ACHN (cell line): ENCODE results near the gene PRRX2.

ENCODE experiments used
- DNase-seq: peaks from one replicate; pipeline ENCODE4 v3.0.0-alpha.2; 2015
- in situ Hi-C: cut with HindIII; loops from 2 replicates; pipeline ENCODE4 v1.10.0; 2017; ENCODE audit warnings: low sequenced_read_pairs, low pct_ligation_motif_present, low pct_unique_long_range_greater_than_20kb

PRRX2 gene

DNA sequence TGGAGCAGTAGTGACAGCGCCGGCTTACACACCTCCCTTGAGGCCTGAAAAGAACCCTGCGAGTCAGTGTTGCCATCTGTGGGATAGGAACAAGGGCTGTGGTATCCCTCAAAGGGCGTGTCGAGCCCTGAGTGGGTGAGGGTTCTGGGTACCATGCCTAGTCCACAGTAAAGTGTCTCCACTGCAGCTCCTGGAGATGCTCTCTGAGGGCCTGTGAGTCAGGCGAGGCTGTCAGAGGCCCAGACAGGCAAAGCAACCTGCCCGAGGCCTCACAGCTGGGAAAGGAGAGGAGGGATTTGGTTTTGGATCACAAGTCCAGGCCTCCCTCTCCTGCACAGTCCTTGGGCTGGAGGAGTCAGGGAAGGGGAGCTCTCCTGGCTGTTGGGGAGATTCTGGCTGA, 6.1 kb downstream of the PRRX2 start:
- no peak for DNase-seq
- in situ Hi-C loops, result no loop called here

DNA sequence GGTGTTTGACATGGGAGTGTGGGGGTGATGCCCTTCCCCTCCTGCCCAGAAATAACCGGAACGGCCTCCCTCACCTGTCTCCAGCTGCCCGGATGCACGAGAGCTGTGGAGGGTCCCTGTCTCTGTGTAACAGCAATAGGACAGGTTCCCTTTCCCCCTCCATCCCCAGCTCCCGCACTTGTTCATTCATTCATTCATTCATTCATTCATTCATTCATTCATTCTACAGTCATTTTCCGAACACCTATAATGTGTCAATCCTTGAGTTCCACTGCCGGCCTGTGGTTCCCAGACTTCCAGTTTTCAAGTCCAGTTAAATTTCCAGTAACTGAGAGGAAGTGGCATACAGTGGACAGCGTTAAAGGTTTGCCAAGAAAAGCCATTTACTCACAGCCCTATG, 7.3 kb downstream of the PRRX2 start:
- DNase-seq, result no peak
- in situ Hi-C loops, result no loop called here

DNA sequence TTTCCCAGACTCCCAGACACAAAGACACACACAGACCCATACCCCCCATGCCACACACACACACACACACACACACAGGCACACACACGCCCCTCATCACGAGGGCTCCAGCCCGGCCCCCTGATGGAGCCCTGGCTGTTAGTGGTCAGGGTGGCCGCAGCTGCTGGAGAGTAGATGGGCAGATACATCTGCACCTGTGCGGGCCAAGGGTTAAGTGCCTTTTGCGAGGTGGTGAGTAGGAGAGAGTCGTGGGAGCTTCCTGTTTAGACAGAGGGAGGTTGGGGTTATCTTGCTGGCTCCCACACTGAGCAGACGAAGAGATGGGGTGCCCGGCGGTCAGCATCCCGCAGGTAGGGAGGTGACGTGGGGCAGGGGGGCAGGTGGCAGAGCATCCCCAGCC, 8.2 kb downstream of the PRRX2 start:
- DNase-seq, result no peak
- in situ Hi-C loops, result no loop called here

DNA sequence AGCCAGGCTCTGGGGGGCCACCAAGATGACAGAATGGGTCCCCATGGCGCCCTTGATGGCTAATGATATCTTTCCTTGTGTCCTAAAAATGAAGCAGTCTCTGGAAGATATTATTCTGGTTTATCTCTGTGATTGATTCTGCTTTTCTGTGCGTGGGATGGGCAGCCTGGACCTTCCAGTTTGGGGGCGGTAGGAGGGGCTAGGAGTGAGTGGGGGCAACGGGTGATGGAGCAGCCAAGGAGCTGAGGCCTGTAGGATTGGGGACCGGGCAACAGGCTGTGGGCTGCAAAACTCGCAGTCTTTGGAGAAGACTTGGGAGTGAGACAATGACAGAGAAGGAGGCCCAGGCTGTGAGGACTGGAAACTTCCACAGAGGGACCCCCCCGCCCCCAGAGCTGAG, 8.8 kb downstream of the PRRX2 start:
- no peak for DNase-seq
- in situ Hi-C loops, result no loop called here

DNA sequence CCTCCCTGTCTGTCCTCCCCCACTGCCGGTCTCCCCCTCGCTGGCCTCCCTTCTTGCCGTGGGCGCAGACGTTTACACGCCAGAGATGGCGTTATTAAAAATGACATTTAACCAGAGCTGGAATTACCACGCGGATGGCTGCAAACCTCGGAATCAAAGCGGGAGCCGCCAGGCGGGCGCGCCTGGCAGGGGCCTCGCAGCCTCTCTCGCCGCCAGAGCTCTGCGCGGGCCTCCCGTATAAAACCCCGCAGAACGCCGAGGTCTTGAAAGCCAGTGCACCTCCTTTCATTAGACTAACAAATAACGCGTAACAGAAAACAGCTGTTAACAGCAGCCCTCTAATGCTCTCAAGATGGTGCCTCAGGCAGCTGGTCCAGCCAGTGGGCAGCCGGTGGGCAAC, 10.2 kb downstream of the PRRX2 start:
- no peak for DNase-seq
- in situ Hi-C loops, result no loop called here

DNA sequence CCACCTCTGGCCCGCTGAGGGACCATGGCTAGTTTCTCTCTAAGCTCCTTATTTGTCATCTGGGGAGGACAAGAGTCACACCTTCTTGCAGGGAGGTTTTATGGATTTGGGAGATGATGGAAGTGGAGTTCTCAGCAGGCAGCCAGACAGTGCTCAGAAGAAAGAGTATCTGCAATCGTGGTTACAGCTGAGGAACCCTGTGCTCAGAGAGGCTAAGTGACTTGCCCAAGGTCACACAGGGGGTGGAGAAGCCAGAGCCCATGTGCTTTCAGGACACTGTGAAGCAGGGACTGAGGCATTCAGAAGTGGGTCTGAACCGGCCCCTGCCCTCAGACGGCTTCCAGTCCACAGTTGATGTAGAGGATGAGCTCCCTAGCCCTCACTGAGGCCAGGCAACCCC, 10.8 kb downstream of the PRRX2 start:
- in situ Hi-C loops, result no loop called here
- DNase-seq, result no peak

DNA sequence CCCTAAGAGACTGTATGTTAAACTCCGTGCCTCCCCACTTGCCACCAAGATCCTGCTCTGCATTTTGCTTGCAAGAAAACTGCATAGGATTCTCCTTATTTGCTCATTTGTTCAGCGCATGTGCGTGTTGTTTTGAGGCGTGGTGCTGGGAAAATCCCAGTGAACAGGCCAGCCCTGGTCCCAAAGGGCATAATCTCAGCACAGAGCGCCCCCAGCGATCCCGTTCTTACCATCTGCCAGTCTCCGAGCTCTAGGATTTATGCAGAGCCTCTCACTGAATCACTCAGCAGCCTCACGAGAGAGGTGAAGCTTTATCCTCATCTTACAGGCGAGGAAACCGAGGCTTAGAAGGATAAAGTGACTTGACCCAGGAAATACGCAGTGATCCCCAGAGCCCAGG, 11.5 kb downstream of the PRRX2 start:
- no peak for DNase-seq
- in situ Hi-C loops, result no loop called here

DNA sequence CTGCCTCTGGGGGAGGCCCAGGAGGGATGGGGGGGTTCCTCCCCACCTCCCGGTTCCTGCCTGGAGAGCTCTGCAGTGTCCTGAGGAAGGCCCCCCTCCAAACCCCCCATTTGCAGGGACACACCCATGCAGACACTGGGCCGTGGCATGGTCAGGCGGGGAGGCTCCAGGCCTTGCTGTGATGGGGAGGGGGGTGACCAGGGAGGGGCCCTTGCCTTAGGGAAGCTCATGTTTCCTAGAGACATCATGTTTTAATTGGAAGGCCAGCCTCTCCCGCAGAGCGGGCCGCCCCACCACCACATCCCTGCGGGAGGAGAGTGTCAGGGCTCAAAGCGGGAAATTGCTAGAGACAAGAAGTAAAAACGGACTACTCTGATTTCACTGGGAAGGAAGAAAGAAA, 12.0 kb downstream of the PRRX2 start:
- DNase-seq, result no peak
- in situ Hi-C loops, result no loop called here

DNA sequence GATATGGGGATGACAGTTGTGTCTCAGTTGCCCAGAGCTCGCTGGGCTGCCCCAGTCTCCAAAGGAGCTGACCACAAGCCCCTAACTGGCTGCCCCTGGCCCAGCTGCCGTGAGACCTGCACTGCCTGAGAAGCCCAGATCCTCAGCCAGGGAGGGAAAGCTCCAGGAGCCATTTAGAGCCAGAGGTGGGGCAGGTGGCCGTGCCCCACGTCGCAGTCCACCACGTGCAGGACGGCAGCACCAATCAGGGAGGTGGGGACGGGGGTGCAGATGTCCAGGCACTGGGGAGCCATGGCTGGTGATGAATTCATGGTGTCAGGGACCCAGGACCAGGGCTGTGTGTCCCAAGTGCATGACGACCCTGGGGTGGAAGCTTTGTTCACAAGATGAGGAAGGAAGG, 13.4 kb downstream of the PRRX2 start:
- no peak for DNase-seq
- in situ Hi-C loops, result no loop called here

DNA sequence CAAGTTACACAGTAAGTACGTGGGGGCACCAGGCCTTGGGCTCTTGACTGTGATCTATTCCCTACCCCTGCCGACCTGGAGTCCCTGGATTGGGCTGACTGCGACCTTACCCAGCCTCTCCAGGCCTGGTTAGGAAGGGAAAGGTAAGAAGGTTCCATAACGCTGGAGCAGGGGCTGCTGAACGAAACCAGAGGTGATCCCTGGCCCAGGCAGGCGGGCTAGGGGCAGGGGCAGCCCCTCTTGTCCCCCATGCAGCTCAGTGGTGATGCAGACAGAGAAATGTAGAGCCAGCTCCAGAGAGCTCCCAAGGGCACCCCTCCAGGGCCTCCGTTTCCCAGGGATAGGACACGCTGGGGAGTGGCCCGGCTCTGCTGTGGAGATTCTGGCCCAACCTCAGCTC, 14.1 kb downstream of the PRRX2 start:
- in situ Hi-C loops, result no loop called here
- DNase-seq, result no peak

DNA sequence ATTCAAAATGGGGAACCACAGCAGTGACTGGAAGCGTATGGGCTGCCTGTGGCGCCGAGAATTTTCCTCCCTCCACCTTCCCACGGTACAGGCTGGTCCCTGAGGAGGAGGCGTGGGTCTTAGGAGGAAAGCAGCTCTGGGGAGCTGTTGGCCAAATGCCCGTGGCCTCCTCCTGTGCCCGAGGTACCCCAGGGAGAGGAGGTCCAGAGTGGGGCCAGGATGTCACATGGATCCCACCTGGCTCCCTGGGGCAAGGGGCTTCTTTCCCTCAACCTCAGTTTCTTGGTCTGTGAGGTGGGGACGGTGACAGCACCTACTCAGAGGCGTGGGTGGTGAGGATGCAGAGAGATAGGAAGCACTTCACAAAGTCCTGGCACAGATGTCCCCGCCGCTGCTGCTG, 16.5 kb downstream of the PRRX2 start:
- in situ Hi-C loops, result no loop called here
- DNase-seq, result no peak

DNA sequence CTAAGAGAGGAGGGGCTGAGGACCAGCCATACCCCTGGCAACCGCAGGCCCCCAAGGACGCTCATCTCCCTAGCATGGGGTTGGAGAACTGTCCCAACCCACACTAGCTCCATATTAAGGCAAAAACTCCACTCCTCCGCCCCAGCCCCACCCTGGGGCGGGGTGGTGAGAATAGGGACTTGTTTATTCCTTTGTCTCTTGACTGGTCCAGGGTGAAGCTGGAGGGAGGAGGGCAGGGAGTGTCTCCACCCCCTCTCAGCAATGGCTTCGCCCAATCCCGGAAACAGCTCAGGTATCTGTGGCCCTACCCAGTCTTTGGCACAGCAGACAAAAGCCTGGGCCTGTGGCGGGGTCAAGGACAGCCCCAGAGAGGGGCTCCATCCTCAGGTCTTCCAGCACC, 16.9 kb downstream of the PRRX2 start:
- no peak for DNase-seq
- in situ Hi-C loops, result no loop called here

DNA sequence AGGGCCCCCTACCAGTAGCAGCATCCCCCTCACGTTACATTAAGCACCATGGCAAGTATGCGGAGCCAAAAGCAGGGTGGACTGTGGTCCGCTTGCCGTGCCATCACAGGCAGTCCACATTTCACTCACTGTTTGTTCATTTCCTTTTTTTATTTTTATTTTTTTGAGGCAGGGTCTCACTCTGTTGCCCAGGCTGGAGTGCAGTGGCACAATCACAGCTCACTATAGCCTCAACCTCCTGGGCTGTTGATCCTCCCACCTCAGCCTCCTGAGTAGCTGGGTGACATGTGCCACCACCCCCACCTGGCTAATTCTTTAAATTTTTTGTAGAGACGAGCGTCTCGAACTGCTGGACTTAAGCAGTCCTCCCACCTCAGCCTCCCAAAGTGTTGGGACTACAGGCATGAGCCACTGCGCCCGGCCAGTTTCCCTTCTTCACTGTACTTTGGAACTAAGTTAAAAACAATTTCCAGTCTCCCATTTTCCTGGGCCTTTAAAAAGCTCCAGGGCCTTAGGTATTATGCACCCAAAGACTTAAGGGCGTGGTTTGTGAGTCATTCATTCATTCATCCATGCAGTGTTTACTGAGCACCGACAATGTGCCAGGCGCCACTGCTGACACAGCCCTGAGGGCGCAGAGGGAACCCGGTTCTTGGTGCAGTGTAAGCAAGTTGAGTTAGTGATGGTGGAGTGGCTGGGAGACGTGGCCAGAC, 19.9 kb downstream of the PRRX2 start:
- in situ Hi-C loops, result no loop called here
- DNase-seq, result peak; percentile 57

DNA sequence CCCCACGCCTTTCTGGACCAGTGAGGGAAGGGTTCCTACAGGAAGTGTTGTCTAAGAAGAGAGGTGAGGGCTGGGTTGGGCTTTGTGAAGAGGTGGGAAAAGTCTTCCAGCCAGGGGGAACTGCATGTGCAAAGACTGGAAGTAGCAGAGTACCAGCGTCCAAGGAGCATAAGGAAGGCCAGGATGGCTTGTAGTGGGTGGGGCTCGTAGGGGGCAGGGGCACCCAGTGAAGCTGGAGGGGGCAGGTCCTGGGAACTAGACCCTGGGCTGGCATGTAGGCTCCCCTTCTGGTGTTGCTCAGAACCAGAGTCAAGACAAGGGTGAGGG, 20.4 kb downstream of the PRRX2 start:
- no peak for DNase-seq
- in situ Hi-C loops, result no loop called here

DNA sequence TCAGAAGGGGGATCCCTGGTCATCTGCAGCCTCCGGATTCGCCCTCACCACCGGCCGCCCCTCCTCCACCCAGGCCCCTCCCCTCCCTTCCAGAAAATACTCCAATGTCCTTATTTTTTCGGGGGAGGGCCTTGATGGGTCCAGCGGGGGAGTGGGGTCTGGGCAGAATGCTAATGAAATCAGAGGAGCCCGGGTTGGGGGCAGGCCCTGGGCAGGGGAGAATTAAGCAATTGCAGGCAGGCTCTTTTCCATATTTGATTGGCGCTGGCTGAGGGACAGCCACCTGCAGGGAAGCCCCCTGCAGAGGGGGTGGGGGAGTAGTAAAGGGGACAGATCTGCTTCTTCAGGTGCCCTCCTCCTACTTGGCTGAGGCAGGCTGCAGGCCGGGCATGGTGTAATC, 21.3 kb downstream of the PRRX2 start:
- no peak for DNase-seq
- in situ Hi-C loops, result no loop called here

DNA sequence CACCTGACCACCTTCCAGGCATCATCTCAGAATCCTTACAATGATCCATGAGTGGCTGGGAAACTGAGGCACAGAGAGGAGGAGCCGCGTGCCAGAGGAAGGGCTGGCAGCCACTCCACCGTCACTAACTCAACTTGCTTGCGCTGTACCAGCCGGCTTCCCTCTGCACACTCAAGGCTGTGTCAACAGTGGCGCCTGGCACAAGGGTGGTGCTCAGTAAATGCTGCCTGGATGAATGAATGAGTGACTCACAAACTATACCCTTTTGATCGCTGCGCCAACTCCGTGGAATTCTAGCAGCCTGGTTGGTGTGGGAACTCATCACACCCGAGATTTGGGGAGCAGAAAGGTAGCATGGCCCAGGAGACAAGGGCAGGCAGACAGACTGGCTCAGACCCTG, 21.9 kb downstream of the PRRX2 start:
- in situ Hi-C loops, result no loop called here
- DNase-seq, result peak; percentile 6

DNA sequence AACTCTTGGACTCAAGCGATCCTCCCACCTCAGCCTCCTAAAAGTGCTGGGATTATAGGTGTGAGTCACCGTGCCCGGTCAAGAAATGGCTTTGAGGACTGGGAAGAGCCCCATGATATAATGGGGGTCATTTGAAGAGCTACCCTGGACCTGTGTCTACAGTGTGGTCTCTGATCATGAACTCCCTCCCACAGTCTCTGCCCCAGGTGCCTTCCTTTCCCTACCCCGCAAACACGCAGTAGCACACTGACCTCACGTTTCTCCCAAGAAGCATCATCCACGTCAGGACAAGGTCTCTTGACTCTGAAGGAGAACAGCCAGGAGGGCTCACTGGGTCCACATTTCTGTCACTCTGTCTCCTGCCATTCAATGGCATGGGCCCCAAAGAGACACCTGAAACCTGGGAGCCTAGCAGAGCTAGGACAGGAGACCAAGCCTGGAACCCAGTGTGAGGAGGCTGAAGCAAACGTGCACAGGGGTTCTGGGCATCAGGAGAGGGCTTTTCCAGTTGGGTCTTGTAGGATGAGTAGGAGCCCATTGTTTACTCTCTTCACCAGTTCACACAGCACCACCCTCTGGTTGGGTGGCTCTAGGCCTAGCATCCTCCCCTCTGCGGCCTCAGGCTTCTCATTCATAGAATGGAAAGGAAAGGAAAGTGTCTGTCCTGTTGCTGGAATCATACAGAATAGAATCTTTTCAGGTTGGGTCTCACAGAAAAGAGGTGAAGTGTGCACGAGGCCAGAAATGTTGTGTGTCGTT, 23.0 kb downstream of the PRRX2 start:
- DNase-seq, result no peak
- in situ Hi-C loops, result no loop called here

DNA sequence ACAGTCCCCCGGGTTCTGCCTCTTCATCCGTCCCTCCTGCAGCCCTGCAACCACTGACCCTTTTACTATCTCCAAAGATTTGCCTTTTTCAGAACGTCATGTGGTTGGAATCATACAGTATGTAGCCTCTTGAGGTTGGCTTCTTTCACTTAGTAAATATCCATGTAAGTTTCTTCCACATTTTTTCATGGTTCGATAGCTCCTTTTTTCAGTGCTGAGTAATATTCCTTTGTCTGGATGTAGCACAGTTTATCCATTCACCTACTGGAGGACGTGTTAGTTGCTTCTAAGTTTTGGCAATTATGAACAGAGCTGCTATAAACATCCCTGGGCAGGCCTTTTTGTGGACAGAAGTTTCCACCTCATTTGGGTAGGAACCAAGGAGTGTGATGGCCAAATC, 27.1 kb downstream of the PRRX2 start:
- DNase-seq, result no peak
- in situ Hi-C loops, result no loop called here

DNA sequence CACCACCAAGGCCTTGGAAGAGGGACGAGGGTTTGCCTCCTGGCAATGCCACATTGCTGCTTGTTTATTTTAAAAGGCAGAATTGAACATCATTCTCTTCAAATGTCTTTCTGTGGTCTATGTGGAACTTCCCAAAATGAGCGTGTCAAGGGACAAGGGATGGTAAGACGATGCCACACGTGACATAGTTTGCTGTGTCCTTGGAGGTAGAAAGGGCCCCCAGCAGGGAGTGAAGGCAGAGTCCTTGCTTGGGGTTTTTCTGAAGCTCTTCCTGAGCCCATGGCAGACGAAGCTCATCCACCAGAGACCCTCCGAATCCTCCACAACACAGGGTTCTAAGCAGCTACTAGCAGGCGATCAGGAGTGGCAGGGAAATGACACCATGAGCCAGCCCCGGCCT, 28.3 kb downstream of the PRRX2 start:
- in situ Hi-C loops, result no loop called here
- DNase-seq, result no peak

DNA sequence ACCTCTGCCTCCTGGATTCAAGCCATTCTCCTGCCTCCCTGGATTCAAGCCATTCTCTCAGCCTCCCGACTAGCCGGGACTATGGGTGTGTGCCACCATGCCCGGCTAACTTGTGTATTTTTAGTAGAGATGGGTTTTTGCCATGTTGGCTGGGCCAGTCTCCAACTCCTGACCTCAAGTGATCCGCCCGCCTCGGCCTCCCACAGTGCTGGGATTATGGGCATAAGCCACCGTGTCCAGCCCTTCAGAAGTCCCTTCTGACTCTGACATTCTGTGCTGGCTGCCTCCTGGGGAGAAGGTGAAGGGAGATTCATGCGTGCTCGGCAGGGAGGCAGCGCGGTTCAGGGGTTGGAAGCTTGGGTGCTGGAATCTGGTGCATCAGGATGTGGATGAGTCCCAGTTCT, 28.8 kb downstream of the PRRX2 start:
- in situ Hi-C loops, result no loop called here

DNA sequence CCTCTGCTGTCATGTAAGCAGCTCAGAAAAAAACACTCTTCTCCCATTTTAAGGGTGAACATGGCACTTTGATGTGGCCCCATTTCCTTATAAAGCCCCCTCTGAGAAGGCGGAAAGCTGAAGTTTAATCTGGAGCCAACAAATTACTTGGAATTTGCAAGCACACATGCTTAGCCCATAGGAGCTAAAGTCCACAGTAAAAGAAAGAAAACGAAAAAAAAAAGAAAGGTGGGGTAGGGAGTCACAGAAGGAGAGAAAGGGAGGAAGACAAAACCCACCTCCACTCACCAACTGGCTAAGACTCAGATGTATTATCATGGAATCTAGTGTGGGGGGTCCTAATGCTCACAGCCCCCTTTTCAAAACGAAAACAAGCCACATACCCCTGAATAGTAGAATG, 30.4 kb downstream of the PRRX2 start:
- DNase-seq, result no peak
- in situ Hi-C loops, result no loop called here

More for the DNA sequence above, 28.8 kb downstream of the PRRX2 start:
- no peak for DNase-seq
